Activated CD4-positive, alpha-beta T cell treated with anti-CD3 and anti-CD28 coated beads, Interleukin-2, Interleukin-6, amounts not matched to agents 100 ng/mL and 50 ng/mL, durations not matched to agents 16 hours and 8 hours (primary cell): ENCODE measurements around the gene IRS1.

Experiments used
- DNase-seq: peaks from one replicate; pipeline ENCODE4 v3.0.0-alpha.2; 2020

Gene IRS1

DNA sequence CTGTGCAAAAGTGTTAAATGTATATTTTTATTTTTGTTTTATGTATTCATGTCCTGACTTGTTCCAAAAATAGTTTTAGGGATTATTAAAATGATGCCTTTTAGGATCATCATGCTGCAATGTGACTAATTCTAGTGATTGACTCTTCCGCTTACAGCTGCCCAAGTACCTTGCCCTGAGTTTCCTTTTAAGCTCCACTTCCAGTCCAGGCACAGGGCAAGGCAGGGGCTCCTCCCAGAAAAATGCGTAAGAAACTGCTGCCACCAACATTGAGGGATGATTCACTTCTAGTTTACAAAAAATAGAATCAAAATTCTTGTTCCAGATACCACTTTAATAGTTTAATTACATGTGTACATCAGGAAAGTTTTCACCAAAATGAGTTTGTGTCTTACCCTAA is 116.4 kb downstream of the IRS1 start:
- DNase-seq, result no peak
